IMR-90 (cell line): Measurements from ENCODE around the gene ARHGAP12. TPM values are rescaled to one million over a fixed set of nuclear protein-coding genes. Genes with fewer than 3 reads are reported as not detected.

Experiments used
- ATAC-seq: fragments of 200-7000 bp; cut with Tn5 transposase; 2 replicates; pipeline ENCODE4 v1.9.1; 2020; ENCODE audit warnings: low read depth, mild to moderate bottlenecking, moderate library complexity
- BruUV-seq: library from RNA; stranded (reverse); fragments of 400-500 nt; replicated peaks from 2 replicates; lab custom pipeline; 2021; lab: Mats Ljungman, UMichigan
- CTCF ChIA-PET: fragments of 300-600 bp; formaldehyde crosslinking; extraction: SDS; loops from one replicate; lab custom pipeline; 2021; ENCODE audit warnings: antibody characterized with exemption; lab: Yijun Ruan, JAX
- POLR2A ChIA-PET: fragments of 300-600 bp; sonication (Branson Sonifier 250); formaldehyde crosslinking; loops from one replicate; lab custom pipeline; 2022; ENCODE audit warnings: antibody characterized with exemption; ENCODE audit not compliant: unreplicated experiment; lab: Charles Lee
- DNase-seq: peaks from one replicate; pipeline ENCODE4 v3.0.0; 2013
- H2AFZ ChIP-seq: replicated peaks from 2 replicates; pipeline ENCODE3; 2013; ENCODE audit warnings: low read length, mild to moderate bottlenecking; ENCODE audit not compliant: poor library complexity
- H2AK5ac ChIP-seq: 2 replicates; pipeline ENCODE4 v1.6.1; 2013; ENCODE audit warnings: low read depth, low read length, inconsistent platforms
- H2AK9ac ChIP-seq: replicated peaks from 2 replicates; pipeline ENCODE3; 2013; ENCODE audit warnings: mild to moderate bottlenecking, low read depth, low read length, moderate library complexity; ENCODE audit not compliant: poor library complexity
- H2BK120ac ChIP-seq: 2 replicates; pipeline ENCODE4 v1.6.1; 2013; ENCODE audit warnings: low read depth, low read length, inconsistent platforms
- H2BK15ac ChIP-seq: 3 replicates; pipeline ENCODE4 v1.6.1; 2013; ENCODE audit warnings: low read depth, low read length, inconsistent platforms
- H2BK20ac ChIP-seq: 2 replicates; pipeline ENCODE4 v1.6.1; 2013; ENCODE audit warnings: low read depth, mild to moderate bottlenecking, inconsistent platforms, low read length, moderate library complexity
- H2BK5ac ChIP-seq: 2 replicates; pipeline ENCODE4 v1.6.1; 2013; ENCODE audit warnings: mild to moderate bottlenecking, low read depth, low read length, inconsistent platforms; ENCODE audit not compliant: poor library complexity, severe bottlenecking
- H3K14ac ChIP-seq: replicated peaks from 2 replicates; pipeline ENCODE4 v1.6.1; 2013; ENCODE audit warnings: low read depth, low read length, inconsistent platforms
- H3K18ac ChIP-seq: 2 replicates; pipeline ENCODE4 v1.6.1; 2013; ENCODE audit warnings: low read depth, low read length, control low read depth
- H3K23ac ChIP-seq: 2 replicates; pipeline ENCODE4 v1.6.1; 2013; ENCODE audit warnings: low read depth, low read length, inconsistent platforms
- H3K27ac ChIP-seq: 2 replicates; pipeline ENCODE4 v1.5.1; 2013; ENCODE audit warnings: mild to moderate bottlenecking, control low read depth, low read length; ENCODE audit not compliant: insufficient read depth
- H3K27me3 ChIP-seq: 2 replicates; pipeline ENCODE4 v1.6.1; 2013; ENCODE audit warnings: low read length; ENCODE audit not compliant: control insufficient read depth, insufficient read depth
- H3K36me3 ChIP-seq: 2 replicates; pipeline ENCODE4 v1.6.1; 2013; ENCODE audit warnings: low read length, mixed read lengths; ENCODE audit not compliant: control insufficient read depth, insufficient read depth
- H3K4ac ChIP-seq: 2 replicates; pipeline ENCODE4 v1.6.1; 2013; ENCODE audit warnings: low read depth, low read length, inconsistent platforms
- H3K4me1 ChIP-seq: 2 replicates; pipeline ENCODE4 v1.6.1; 2013; ENCODE audit warnings: low read length, mixed read lengths; ENCODE audit not compliant: control insufficient read depth, insufficient read depth
- H3K4me2 ChIP-seq: 2 replicates; pipeline ENCODE4 v1.6.1; 2013; ENCODE audit warnings: low read depth, mild to moderate bottlenecking, control low read depth, low read length, moderate library complexity
- H3K4me3 ChIP-seq: 2 replicates; pipeline ENCODE4 v1.5.1; 2013; ENCODE audit warnings: low read depth, mild to moderate bottlenecking, control low read depth, low read length, moderate library complexity; ENCODE audit not compliant: insufficient read depth
- H3K56ac ChIP-seq: 2 replicates; pipeline ENCODE4 v1.6.1; 2013; ENCODE audit warnings: low read length, inconsistent platforms; ENCODE audit not compliant: insufficient read depth; ENCODE audit errors: extremely low read depth
- H3K79me1 ChIP-seq, 2 experiments: 2 replicates each; pipeline ENCODE4 v1.6.1; 2013; ENCODE audit warnings: low read length in 2 of 2, inconsistent platforms in 1 of 2, low read depth in 1 of 2
- H3K9ac ChIP-seq: 2 replicates; pipeline ENCODE4 v1.6.1; 2013; ENCODE audit warnings: low read depth, low read length, control low read depth
- H3K9me1 ChIP-seq: 2 replicates; pipeline ENCODE4 v1.6.1; 2013; ENCODE audit warnings: low read length, inconsistent platforms; ENCODE audit not compliant: insufficient read depth
- H3K9me3 ChIP-seq: 2 replicates; pipeline ENCODE4 v1.6.1; 2013; ENCODE audit warnings: low read length; ENCODE audit not compliant: control insufficient read depth, insufficient read depth
- H4K20me1 ChIP-seq: 2 replicates; pipeline ENCODE4 v1.6.1; 2013; ENCODE audit warnings: low read length, inconsistent platforms; ENCODE audit not compliant: insufficient read depth
- H4K5ac ChIP-seq: 2 replicates; pipeline ENCODE4 v1.6.1; 2013; ENCODE audit warnings: mild to moderate bottlenecking, low read depth, low read length, control low read depth
- H4K8ac ChIP-seq, 2 experiments: 2 replicates each; pipeline ENCODE4 v1.6.1; 2013; ENCODE audit warnings: low read depth in 2 of 2, low read length in 2 of 2, control low read depth in 1 of 2, inconsistent platforms in 1 of 2
- H4K91ac ChIP-seq: 2 replicates; pipeline ENCODE4 v1.6.1; 2013; ENCODE audit warnings: low read depth, low read length, inconsistent platforms; ENCODE audit not compliant: insufficient read depth
- BHLHE40 ChIP-seq: fragments of 150-350 bp; IDR thresholded peaks from 2 replicates; pipeline ENCODE4 v1.6.1; 2016; ENCODE audit warnings: mild to moderate bottlenecking, low read depth, low read length
- CEBPB ChIP-seq: IDR thresholded peaks from 2 replicates; pipeline ENCODE4 v1.6.1; 2012; ENCODE audit warnings: low read depth, low read length, improper control_type of control experiment
- CHD1 ChIP-seq: IDR thresholded peaks from 2 replicates; pipeline ENCODE4 v1.6.1; 2012; ENCODE audit warnings: low read depth, low read length, improper control_type of control experiment
- MAZ ChIP-seq: IDR thresholded peaks from 2 replicates; pipeline ENCODE4 v1.6.1; 2012; ENCODE audit warnings: low read depth, mild to moderate bottlenecking, low read length, improper control_type of control experiment, moderate library complexity, borderline replicate concordance
- MXI1 ChIP-seq: IDR thresholded peaks from 2 replicates; pipeline ENCODE4 v1.6.1; 2012; ENCODE audit warnings: low read depth, mild to moderate bottlenecking, low read length, moderate library complexity, borderline replicate concordance
- NFE2L2 ChIP-seq: fragments of 150-350 bp; IDR thresholded peaks from 2 replicates; pipeline ENCODE4 v1.6.1; 2016; ENCODE audit warnings: low read depth, mild to moderate bottlenecking, low read length
- RCOR1 ChIP-seq: IDR thresholded peaks from 2 replicates; pipeline ENCODE4 v1.6.1; 2012; ENCODE audit warnings: mild to moderate bottlenecking, low read length, improper control_type of control experiment; ENCODE audit not compliant: insufficient replicate concordance
- RFX5 ChIP-seq: IDR thresholded peaks from 2 replicates; pipeline ENCODE4 v1.8.0; 2012; ENCODE audit warnings: low read depth, mild to moderate bottlenecking, low read length, moderate library complexity
- USF2 ChIP-seq: fragments of 150-350 bp; IDR thresholded peaks from 2 replicates; pipeline ENCODE4 v1.6.1; 2017; ENCODE audit warnings: mild to moderate bottlenecking, antibody characterized with exemption, low read length, low read depth
- whole genome bisulfite sequencing, 2 experiments: methylation state at CpG; one replicate each; pipeline versions ENCODE4 v1.1.5 to v1.1.7; 2013; ENCODE audit warnings: missing lambda C conversion rate in 2 of 2; ENCODE audit not compliant: insufficient read length in 1 of 2; ENCODE audit errors: extremely low coverage in 2 of 2; 5-methylcytosine and 5-hydroxymethylcytosine counted together
- dilution Hi-C: fragments of 300-500 bp; cut with HindIII; formaldehyde crosslinking; loops from one replicate; pipeline ENCODE4 v1.14.3; 2018; ENCODE audit warnings: low sequenced_read_pairs; ENCODE audit not compliant: unreplicated experiment
- in situ Hi-C: fragments of 300-500 bp; cut with MboI; formaldehyde crosslinking; loops from 3 replicates; pipeline ENCODE4 v1.14.3; 2019; ENCODE audit warnings: low sequenced_read_pairs, inconsistent platforms, mixed read lengths
- intact Hi-C: fragments of 100-400 bp; cut with micrococcal nuclease; formaldehyde crosslinking; loops from 2 replicates; pipeline ENCODE4 v1.10.0; 2022
- polyA plus RNA-seq, 3 experiments: library from polyadenylated mRNA; depleted of rRNA; stranded (reverse); fragments of >200 nt; gene quantifications; 2 replicates each; pipeline ENCODE4 v1.2.3, GENCODE V29; 2012; ENCODE audit warnings: low replicate concordance in 1 of 3
- total RNA-seq: library from RNA; depleted of rRNA; stranded (reverse); fragments of >200 nt; gene quantifications from 2 replicates; pipeline ENCODE4 v1.2.3, GENCODE V29; 2012

ARHGAP12 gene
- total and polyA plus RNA-seq, 2 of the 4 experiments (the other 2 are of a cell fraction) = 9.0 to 28.5 TPM

- no peak for DNase-seq
- no peaks in the 10 kb centered on the region for H3K27me3 ChIP-seq
- dilution Hi-C loops = no loop called here
- H3K14ac ChIP-seq = no peak overlapping the region
- WGBS, 2 experiments = no CpG with 5 or more reads among the region's 2 CpGs
- H4K20me1 ChIP-seq = no peaks in the 10 kb centered on the region
- peaks cover 4% of the 10 kb centered on the region for H3K9me3 ChIP-seq
- ATAC-seq = no peak
- peaks cover 2% of the 10 kb centered on the region; the same call in 1 of the 2 replicates for H3K4me1 ChIP-seq
- H3K23ac ChIP-seq = no peak overlapping the region
- no peak overlapping the region for H3K9ac ChIP-seq
- no peak overlapping the region for H3K27ac ChIP-seq
- 0 out of 2 replicates have a peak, but pooled peaks cover 4% of the 10 kb centered on the region for H3K9me1 ChIP-seq
- TF ChIP-seq RFX5 (no peak), CEBPB (no peak), RCOR1 (no peak), MAZ (no peak), BHLHE40 (no peak), CHD1 (no peak), USF2 (no peak), NFE2L2 (no peak), MXI1 (no peak)
- no peak overlapping the region for H2AK9ac ChIP-seq
- no peak overlapping the region for H2BK120ac ChIP-seq
- no peak overlapping the region for H4K8ac ChIP-seq
- ChIA-PET POLR2A (interaction anchor here (0.6 kb wide), 1 partner anchor 76 kb away, joined by 3 read pairs; no protein-coding TSS in a partner anchor), CTCF (no interaction called here)
- H3K4me3 ChIP-seq = no peak overlapping the region
- no peak overlapping the region for H2AK5ac ChIP-seq
- H2BK15ac ChIP-seq = no peak overlapping the region
- H3K4me2 ChIP-seq = no peak overlapping the region
- intact Hi-C loops = loop anchor here (5.0 kb wide), 1 partner anchor 33 kb away; no protein-coding TSS in a partner anchor
- H4K91ac ChIP-seq = no peak overlapping the region
- no TSS peak for BruUV-seq
- H4K5ac ChIP-seq = no peak overlapping the region
- H2BK5ac ChIP-seq = no peak overlapping the region
- in situ Hi-C loops = no loop called here
- no peak overlapping the region for H2BK20ac ChIP-seq
- no peaks in the 10 kb centered on the region for H3K79me1 ChIP-seq
- no peak overlapping the region for H2AFZ ChIP-seq
- no peak overlapping the region for H3K4ac ChIP-seq
- no peak overlapping the region for H3K56ac ChIP-seq
- H3K18ac ChIP-seq = no peak overlapping the region
- H3K36me3 ChIP-seq = no peaks in the 10 kb centered on the region
Measured at GRCh38 chr10:31954410-31955191, 26.0 kb upstream of the ARHGAP12 start.
